Liver (tissue), 3 donors: Measurements from ENCODE around the gene SH3GL3.

Experiments used
- CTCF ChIP-seq: fragments of 150-350 bp; IDR thresholded peaks from 2 replicates; pipeline ENCODE4 v1.5.1; 2017; ENCODE audit warnings: improper control_type of control experiment, low read depth, low read length; ENCODE audit not compliant: missing input control
- RAD21 ChIP-seq, 2 donors: IDR thresholded peaks; 2 replicates each; pipeline ENCODE4 v1.6.1; 2016; ENCODE audit warnings: antibody characterized with exemption in 2 of 2, mild to moderate bottlenecking in 2 of 2
- REST ChIP-seq: IDR thresholded peaks from 2 replicates; pipeline ENCODE4 v1.6.1; 2016; ENCODE audit warnings: antibody characterized with exemption, mild to moderate bottlenecking
- donor health status: healthy.
- donor health status: healthy.

- no peak for TF ChIP-seq CTCF
- no peak for TF ChIP-seq RAD21 (IDR thresholded peaks at IDR 0.05)
- no peak for TF ChIP-seq REST
Observed at GRCh38 chr15:83595191-83595590, 148.1 kb downstream of the SH3GL3 start.
